Endodermal cell (in vitro differentiated cells): ENCODE measurements around the gene INSIG1. TPM values are rescaled to one million over a fixed set of nuclear protein-coding genes. Genes with fewer than 3 reads are reported as not detected.

Source experiments
- DNase-seq: peaks from one replicate; pipeline ENCODE4 v3.0.0-alpha.2; 2017
- H3K27ac ChIP-seq: 2 replicates; pipeline ENCODE4 v1.5.1; 2013; ENCODE audit warnings: mild to moderate bottlenecking, low read depth, low read length, moderate library complexity
- H3K27me3 ChIP-seq: 2 replicates; pipeline ENCODE4 v1.6.1; 2013; ENCODE audit warnings: mild to moderate bottlenecking, low read length, moderate library complexity; ENCODE audit not compliant: insufficient read depth, control insufficient read depth, poor library complexity, severe bottlenecking
- H3K36me3 ChIP-seq: 2 replicates; pipeline ENCODE4 v1.7.0; 2013; ENCODE audit warnings: mild to moderate bottlenecking, low read length, moderate library complexity; ENCODE audit not compliant: control insufficient read depth, insufficient read depth
- H3K4me1 ChIP-seq: one replicate; pipeline ENCODE4 v1.7.0; 2013; ENCODE audit warnings: low read length; ENCODE audit not compliant: control insufficient read depth, insufficient read depth
- H3K4me3 ChIP-seq: 2 replicates; pipeline ENCODE4 v1.5.1; 2013; ENCODE audit warnings: mild to moderate bottlenecking, low read length, moderate library complexity
- H3K9ac ChIP-seq: 2 replicates; pipeline ENCODE4 v1.6.1; 2013; ENCODE audit warnings: mild to moderate bottlenecking, low read length, moderate library complexity; ENCODE audit not compliant: poor library complexity, severe bottlenecking; ENCODE audit errors: extremely low read depth
- H3K9me3 ChIP-seq: 2 replicates; pipeline ENCODE4 v1.6.1; 2013; ENCODE audit warnings: mild to moderate bottlenecking, low read length, moderate library complexity; ENCODE audit not compliant: control insufficient read depth
- H3K27ac Mint-ChIP-seq: 2 replicates; pipeline ENCODE4 v1.8.0; 2020; ENCODE audit warnings: mixed read lengths
- H3K27me3 Mint-ChIP-seq: 2 replicates; pipeline ENCODE4 v1.8.0; 2021; ENCODE audit warnings: mild to moderate bottlenecking, mixed read lengths; ENCODE audit not compliant: insufficient read depth
- H3K36me3 Mint-ChIP-seq: 2 replicates; pipeline ENCODE4 v1.8.0; 2020; ENCODE audit warnings: low read depth, mixed read lengths
- H3K4me1 Mint-ChIP-seq: 2 replicates; pipeline ENCODE4 v1.8.0; 2020; ENCODE audit warnings: mixed read lengths
- H3K4me3 Mint-ChIP-seq: 2 replicates; pipeline ENCODE4 v1.8.0; 2020; ENCODE audit warnings: mild to moderate bottlenecking, moderate library complexity, mixed read lengths
- H3K9me3 Mint-ChIP-seq: 2 replicates; pipeline ENCODE4 v1.8.0; 2020; ENCODE audit warnings: mild to moderate bottlenecking, mixed read lengths
- WGBS, 2 experiments: methylation state at CpG; one replicate each; pipeline versions ENCODE4 v1.1.5 to v1.1.7; 2013; ENCODE audit warnings: missing lambda C conversion rate in 2 of 2, mixed read lengths in 1 of 2; ENCODE audit not compliant: insufficient coverage in 1 of 2, insufficient read length in 1 of 2; 5-methylcytosine and 5-hydroxymethylcytosine counted together
- total RNA-seq, 2 donors: library from RNA; stranded (reverse); fragmentation: NEBNext Ultra II Directional in 1 of 2; extraction: Animal tissue kit (Norgen Biotek cat#: 25700) in 1 of 2; gene quantifications; 2 replicates in 1 of 2; 3 replicates in 1 of 2; pipeline ENCODE4 v1.2.1, GENCODE V29; 2021
- TF ChIP-seq, protein P1 (sequence below): fragments of 200-600 bp; sonication (generic); conservative IDR thresholded peaks from 2 replicates; pipeline ENCODE4 v1.5.0; 2021; ENCODE audit warnings: antibody characterized with exemption, mild to moderate bottlenecking

Gene INSIG1
- total RNA-seq, 2 donors from 2014 or later: 27.2 to 36.9 TPM

DNA sequence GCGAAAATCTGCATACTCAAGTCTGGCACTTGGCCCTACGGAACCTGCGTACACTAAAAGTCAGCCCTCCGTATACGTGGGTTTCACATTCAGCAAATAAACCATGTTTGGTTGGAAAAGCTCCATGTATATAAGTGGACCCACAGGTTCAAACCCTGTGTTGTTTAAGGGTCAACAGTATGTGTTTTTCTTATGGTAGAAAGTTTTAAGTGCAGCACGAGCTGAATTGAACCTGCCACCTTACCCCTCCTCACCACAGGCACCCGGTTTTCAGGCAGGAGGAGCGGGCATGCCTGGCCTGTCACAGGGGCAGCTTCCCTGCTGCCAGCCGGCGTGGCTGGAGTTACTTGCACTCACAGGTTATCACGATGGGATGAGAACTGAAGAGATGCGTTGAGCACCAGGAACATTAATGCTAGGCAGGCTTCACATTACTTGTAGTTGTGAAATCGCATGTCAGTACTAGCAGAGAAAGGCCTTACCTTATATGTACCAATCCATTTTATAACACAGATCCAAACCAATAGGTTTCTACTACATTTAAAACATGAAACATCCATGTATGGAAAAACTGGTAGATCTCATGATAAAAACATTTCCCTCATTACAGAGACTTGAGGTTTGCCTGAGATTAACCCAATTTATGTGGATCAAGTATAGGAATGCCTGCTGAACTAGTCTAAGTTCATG, 12.9 kb downstream of the INSIG1 start:
- H3K4me1 Mint-ChIP-seq: no peaks in the 10 kb centered on the region
- DNase-seq: no peak
- H3K4me3 Mint-ChIP-seq: no peak overlapping the region
- Histone ChIP-seq H3K27ac (peak overlapping the region; percentile 42), H3K9ac (no peak overlapping the region), H3K4me3 (no peak overlapping the region), H3K27me3 (no peaks in the 10 kb centered on the region), H3K9me3 (no peaks in the 10 kb centered on the region), H3K4me1 (no peaks in the 10 kb centered on the region), H3K36me3 (peaks cover 40% of the 10 kb centered on the region)
- 88 to 90% methylated on average over 10 to 13 of the region's 13 CpGs for WGBS, 2 experiments
- H3K36me3 Mint-ChIP-seq: peaks cover 34% of the 10 kb centered on the region
- H3K27ac Mint-ChIP-seq: no peak overlapping the region
- H3K9me3 Mint-ChIP-seq: no peaks in the 10 kb centered on the region
- TF ChIP-seq, protein P1, sequence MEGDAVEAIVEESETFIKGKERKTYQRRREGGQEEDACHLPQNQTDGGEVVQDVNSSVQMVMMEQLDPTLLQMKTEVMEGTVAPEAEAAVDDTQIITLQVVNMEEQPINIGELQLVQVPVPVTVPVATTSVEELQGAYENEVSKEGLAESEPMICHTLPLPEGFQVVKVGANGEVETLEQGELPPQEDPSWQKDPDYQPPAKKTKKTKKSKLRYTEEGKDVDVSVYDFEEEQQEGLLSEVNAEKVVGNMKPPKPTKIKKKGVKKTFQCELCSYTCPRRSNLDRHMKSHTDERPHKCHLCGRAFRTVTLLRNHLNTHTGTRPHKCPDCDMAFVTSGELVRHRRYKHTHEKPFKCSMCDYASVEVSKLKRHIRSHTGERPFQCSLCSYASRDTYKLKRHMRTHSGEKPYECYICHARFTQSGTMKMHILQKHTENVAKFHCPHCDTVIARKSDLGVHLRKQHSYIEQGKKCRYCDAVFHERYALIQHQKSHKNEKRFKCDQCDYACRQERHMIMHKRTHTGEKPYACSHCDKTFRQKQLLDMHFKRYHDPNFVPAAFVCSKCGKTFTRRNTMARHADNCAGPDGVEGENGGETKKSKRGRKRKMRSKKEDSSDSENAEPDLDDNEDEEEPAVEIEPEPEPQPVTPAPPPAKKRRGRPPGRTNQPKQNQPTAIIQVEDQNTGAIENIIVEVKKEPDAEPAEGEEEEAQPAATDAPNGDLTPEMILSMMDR: no peak
- H3K27me3 Mint-ChIP-seq: no peaks in the 10 kb centered on the region

DNA sequence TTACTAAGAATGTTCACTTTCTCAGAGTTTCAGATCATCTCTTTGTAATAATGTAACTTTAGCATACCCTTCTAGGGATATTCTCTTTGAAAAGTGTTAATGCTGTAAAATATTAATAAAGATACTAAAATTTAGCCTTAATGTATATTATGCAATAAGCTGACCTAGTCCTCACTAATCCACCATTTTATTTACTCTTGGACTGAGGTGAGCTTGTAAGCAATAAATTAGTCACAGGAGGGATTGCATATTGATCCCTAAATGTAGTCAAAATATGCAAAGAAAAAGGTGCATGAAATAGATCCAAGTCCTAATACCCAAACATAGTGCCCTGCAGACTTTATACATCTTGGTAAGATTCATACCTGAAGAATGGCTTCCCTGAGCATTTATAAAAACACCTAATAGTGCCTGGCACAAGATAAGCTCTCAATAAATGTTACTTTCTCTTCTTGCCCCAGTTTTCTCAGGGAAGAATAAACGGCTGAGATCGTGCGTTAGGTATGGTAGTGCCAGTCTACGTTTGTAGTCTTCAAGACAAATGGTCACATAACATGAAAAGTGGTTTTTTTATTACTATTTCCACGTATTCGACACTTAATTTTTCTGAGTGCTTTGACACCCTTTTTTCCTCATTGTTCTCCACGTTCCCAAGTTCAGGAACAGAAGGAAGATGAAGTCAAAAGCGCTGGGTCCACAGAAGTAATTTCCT, 14.3 kb downstream of the INSIG1 start:
- 86 to 92% methylated on average over 8 of the region's 8 CpGs for WGBS, 2 experiments
- TF ChIP-seq, protein P1: no peak
- peaks cover 2% of the 10 kb centered on the region for H3K27me3 Mint-ChIP-seq

DNA sequence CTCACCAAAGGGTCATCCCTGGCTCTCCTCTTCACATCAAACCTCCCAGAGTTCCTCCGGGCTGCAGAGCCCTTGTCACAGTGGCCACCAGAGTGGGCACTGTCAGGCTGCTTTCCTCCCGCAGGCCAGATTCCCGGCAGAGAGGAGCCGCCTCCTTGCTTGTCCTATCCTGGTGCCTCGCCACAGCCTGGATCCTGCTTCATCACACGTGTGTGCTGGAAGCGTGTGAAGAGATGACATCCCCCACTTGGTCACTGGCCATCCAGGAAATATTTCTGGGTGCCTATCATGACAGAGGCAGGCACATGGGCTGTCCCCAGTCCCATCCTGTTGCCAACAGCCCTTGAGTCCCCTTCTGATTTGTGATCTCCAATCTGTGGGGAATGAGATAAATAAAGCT, 15.0 kb downstream of the INSIG1 start:
- no peaks in the 10 kb centered on the region for H3K4me1 Mint-ChIP-seq
- Histone ChIP-seq H3K4me3 (no peak overlapping the region), H3K27ac (no peak overlapping the region), H3K9me3 (no peaks in the 10 kb centered on the region), H3K36me3 (peaks cover 30% of the 10 kb centered on the region), H3K4me1 (no peaks in the 10 kb centered on the region), H3K27me3 (no peaks in the 10 kb centered on the region), H3K9ac (no peak overlapping the region)
- TF ChIP-seq, protein P1: no peak
- H3K9me3 Mint-ChIP-seq: no peaks in the 10 kb centered on the region
- no peak for DNase-seq
- 92 to 95% methylated on average over 3 to 7 of the region's 7 CpGs for WGBS, 2 experiments
- peaks cover 4% of the 10 kb centered on the region for H3K27me3 Mint-ChIP-seq
- H3K27ac Mint-ChIP-seq: no peak overlapping the region
- H3K4me3 Mint-ChIP-seq: no peak overlapping the region
- H3K36me3 Mint-ChIP-seq: peaks cover 25% of the 10 kb centered on the region

More for the DNA sequence above, 14.3 kb downstream of the INSIG1 start:
- no peak overlapping the region for H3K27ac Mint-ChIP-seq
- peaks cover 30% of the 10 kb centered on the region for H3K36me3 Mint-ChIP-seq
- no peaks in the 10 kb centered on the region for H3K9me3 ChIP-seq
- H3K9me3 Mint-ChIP-seq: no peaks in the 10 kb centered on the region
- DNase-seq: no peak
- H3K4me1 Mint-ChIP-seq: no peaks in the 10 kb centered on the region
- H3K27ac ChIP-seq: peak overlapping the region; percentile 25
- no peak overlapping the region for H3K4me3 ChIP-seq
- no peak overlapping the region for H3K4me3 Mint-ChIP-seq
- no peaks in the 10 kb centered on the region for H3K27me3 ChIP-seq
- H3K4me1 ChIP-seq: no peaks in the 10 kb centered on the region
- peaks cover 36% of the 10 kb centered on the region for H3K36me3 ChIP-seq
- no peak overlapping the region for H3K9ac ChIP-seq
